ENCODE data around the gene TMEM208. TPM values are rescaled to one million over a fixed set of nuclear protein-coding genes. Genes with fewer than 3 reads are reported as not detected.
A peak's percentile ranks its signal among the peaks of the same experiment; 100 is the strongest.

Gene TMEM208
- total RNA-seq, 6 experiments from 2014 or later: 32.6 to 58.7 (median 40.5) TPM

GRCh38 chr16:67197704-67198103 is 29.2 kb upstream of the TMEM208 start:
- TF ChIP-seq CTCF (IDR thresholded peaks at IDR 0.05) (no peak), POLR2A (IDR thresholded peaks at IDR 0.05) (no peak)
- no peaks in the 10 kb centered on the region for H3K27me3 ChIP-seq
- no peak overlapping the region for H3K27ac ChIP-seq
- H3K36me3 ChIP-seq: peaks cover 0 to 44% (median 18%) of the 10 kb centered on the region in 4 donors
- peaks cover 0 to 21% (median 5%) of the 10 kb centered on the region in 4 donors for H3K4me1 ChIP-seq
- DNase-seq (no peak), ATAC-seq (no peak)
- H3K4me3 ChIP-seq: no peak overlapping the region
- intact Hi-C loops (cut with DNase I): loop anchor here in 1 of 2 donors (5.0 kb wide), 1 partner anchor 35 kb away; no protein-coding TSS in a partner anchor
- 40% methylated on average over 1 of the region's 6 CpGs for WGBS (ENCODE audit: insufficient coverage, low coverage, low lambda C conversion rate, missing lambda C conversion rate)
- H3K9me3 ChIP-seq: no peaks in the 10 kb centered on the region

GRCh38 chr16:67198238-67198734 is 28.6 kb upstream of the TMEM208 start:
- WGBS (ENCODE audit: insufficient coverage, low coverage, low lambda C conversion rate, missing lambda C conversion rate): 35% methylated on average over 4 of the region's 12 CpGs
- Histone ChIP-seq H3K27me3 (no peaks in the 10 kb centered on the region), H3K9me3 (no peaks in the 10 kb centered on the region), H3K4me1 (peaks cover 0 to 16% (median 2%) of the 10 kb centered on the region in 4 donors), H3K4me3 (no peak overlapping the region), H3K36me3 (peaks cover 0 to 47% (median 18%) of the 10 kb centered on the region in 4 donors), H3K27ac (no peak overlapping the region)
- ATAC-seq: peak; percentile 5 to 50 (median 36)
- peak; percentile 26 to 49 (median 30) for TF ChIP-seq CTCF (IDR thresholded peaks at IDR 0.05)
- TF ChIP-seq POLR2A (IDR thresholded peaks at IDR 0.05): no peak
- DNase-seq: no peak
- intact Hi-C loops (cut with DNase I): loop anchor here in 1 of 2 donors (5.0 kb wide), 1 partner anchor 34 kb away; no protein-coding TSS in a partner anchor

GRCh38 chr16:67199011-67199807 is 27.7 kb upstream of the TMEM208 start, which contains the start of gene ELMO3:
Gene ELMO3, plus strand, starts transcription at chr16:67199131. Its CDS starts 196 bp downstream, at chr16:67199327.
- DNase-seq (peak in 1 of 3 donors; percentile 55), ATAC-seq (peak; percentile 76 to 81 (median 76))
- intact Hi-C loops (cut with DNase I): loop anchor here in 1 of 2 donors (5.0 kb wide), 1 partner anchor 33 kb away; no protein-coding TSS in a partner anchor
- Histone ChIP-seq H3K27ac (no peak within 1 kb of the TSS), H3K27me3 (no peaks in the 10 kb centered on the region), H3K36me3 (peaks cover 0 to 45% (median 18%) of the 10 kb centered on the region in 4 donors), H3K9me3 (no peaks in the 10 kb centered on the region), H3K4me3 (peak within 1 kb of the TSS; percentile 30 to 58 (median 51)), H3K4me1 (peaks cover 0 to 7% (median 0%) of the 10 kb centered on the region in 4 donors)
- WGBS (ENCODE audit: insufficient coverage, low coverage, low lambda C conversion rate, missing lambda C conversion rate): 26% methylated on average over 8 of the region's 61 CpGs
- TF ChIP-seq POLR2A (IDR thresholded peaks at IDR 0.05): peak; percentile 24
- TF ChIP-seq CTCF (IDR thresholded peaks at IDR 0.05): peak; percentile 32 to 57 (median 48)

- H3K9me3 ChIP-seq: no peaks in the 10 kb centered on the region
- no peaks in the 10 kb centered on the region for H3K27me3 ChIP-seq
- H3K36me3 ChIP-seq: peaks cover 0 to 39% (median 14%) of the 10 kb centered on the region in 4 donors
- H3K4me3 ChIP-seq: peak overlapping the region; percentile 30 to 58 (median 51)
- WGBS (ENCODE audit: insufficient coverage, low coverage, low lambda C conversion rate, missing lambda C conversion rate): 40% methylated on average over 5 of the region's 22 CpGs
- H3K27ac ChIP-seq: no peak overlapping the region
- DNase-seq (no peak), ATAC-seq (peak; percentile 1 to 12 (median 5))
- TF ChIP-seq POLR2A (IDR thresholded peaks at IDR 0.05): no peak
- no peak for TF ChIP-seq CTCF (IDR thresholded peaks at IDR 0.05)
- peaks cover 0 to 7% (median 0%) of the 10 kb centered on the region in 4 donors for H3K4me1 ChIP-seq
- intact Hi-C loops (cut with DNase I): loop anchor here in 1 of 2 donors (5.0 kb wide), 1 partner anchor 32 kb away; no protein-coding TSS in a partner anchor
Measured at GRCh38 chr16:67199808-67200198, 27.1 kb upstream of the TMEM208 start.

Data from right lobe of liver (tissue), 6 donors.